Measurements from ENCODE around the gene SSMEM1.

Gene SSMEM1

GRCh38 chr7:130207642-130208041, at the start of gene SSMEM1:
TSS of gene SSMEM1 (plus strand) at chr7:130207860. CDS start at chr7:130207911, 51 bp downstream.
- H3K4me3 ChIP-seq (ENCODE audit: low read length), result no peak within 1 kb of the TSS
- peaks cover 12% of the 10 kb centered on the region for H3K4me1 ChIP-seq (ENCODE audit: low read length)
- no peaks in the 10 kb centered on the region for H3K9me3 ChIP-seq (ENCODE audit: insufficient read depth, low read length)
- H3K4me2 ChIP-seq (ENCODE audit: low read length), result no peak within 1 kb of the TSS
- peaks cover 11% of the 10 kb centered on the region for H3K36me3 ChIP-seq (replicated peaks; ENCODE audit: low read depth, low read length)
- TF ChIP-seq CTCF (IDR thresholded peaks at IDR 0.05; ENCODE audit: low read depth, low read length) (no peak), EZH2phosphoT487 (IDR thresholded peaks at IDR 0.05; ENCODE audit: low read depth) (no peak)
- no peak within 1 kb of the TSS for H3K27ac ChIP-seq (ENCODE audit: low read length)
- H3K27me3 ChIP-seq (ENCODE audit: low read depth, low read length), result no peaks in the 10 kb centered on the region
- H3K9ac ChIP-seq (ENCODE audit: low read length), result no peak within 1 kb of the TSS
- H2AFZ ChIP-seq (ENCODE audit: low read depth, low read length), result no peak within 1 kb of the TSS; the same call in 1 of the 2 replicates
- H3K79me2 ChIP-seq (ENCODE audit: low read length), result peaks cover 16% of the 10 kb centered on the region
- no peaks in the 10 kb centered on the region for H4K20me1 ChIP-seq (ENCODE audit: insufficient read depth, low read length)

- H3K4me1 ChIP-seq (ENCODE audit: low read length), result no peaks in the 10 kb centered on the region
- H3K4me3 ChIP-seq (ENCODE audit: low read length), result no peak overlapping the region
- TF ChIP-seq EZH2phosphoT487 (IDR thresholded peaks at IDR 0.05; ENCODE audit: low read depth) (no peak), CTCF (IDR thresholded peaks at IDR 0.05; ENCODE audit: low read depth, low read length) (no peak)
- no peaks in the 10 kb centered on the region for H3K27me3 ChIP-seq (ENCODE audit: low read depth, low read length)
- no peak overlapping the region for H2AFZ ChIP-seq (ENCODE audit: low read depth, low read length)
- H3K9me3 ChIP-seq (ENCODE audit: insufficient read depth, low read length), result no peaks in the 10 kb centered on the region
- H3K4me2 ChIP-seq (ENCODE audit: low read length), result no peak overlapping the region
- no peaks in the 10 kb centered on the region for H4K20me1 ChIP-seq (ENCODE audit: insufficient read depth, low read length)
- H3K27ac ChIP-seq (ENCODE audit: low read length), result no peak overlapping the region
- H3K9ac ChIP-seq (ENCODE audit: low read length), result no peak overlapping the region
- H3K79me2 ChIP-seq (ENCODE audit: low read length), result no peaks in the 10 kb centered on the region
- H3K36me3 ChIP-seq (replicated peaks; ENCODE audit: low read depth, low read length), result peaks cover 43% of the 10 kb centered on the region
These were observed 47.6 kb upstream of the SSMEM1 start for GRCh38 chr7:130160023-130160422.

GRCh38 chr7:130160455-130160854, 47.2 kb upstream of the SSMEM1 start:
- Histone ChIP-seq H2AFZ (ENCODE audit: low read depth, low read length) (no peak overlapping the region), H3K27me3 (ENCODE audit: low read depth, low read length) (no peaks in the 10 kb centered on the region), H3K79me2 (ENCODE audit: low read length) (no peaks in the 10 kb centered on the region), H3K4me1 (ENCODE audit: low read length) (no peaks in the 10 kb centered on the region), H4K20me1 (ENCODE audit: insufficient read depth, low read length) (no peaks in the 10 kb centered on the region), H3K4me2 (ENCODE audit: low read length) (no peak overlapping the region), H3K9me3 (ENCODE audit: insufficient read depth, low read length) (no peaks in the 10 kb centered on the region), H3K4me3 (ENCODE audit: low read length) (no peak overlapping the region), H3K9ac (ENCODE audit: low read length) (no peak overlapping the region), H3K27ac (ENCODE audit: low read length) (no peak overlapping the region), H3K36me3 (replicated peaks; ENCODE audit: low read depth, low read length) (peaks cover 45% of the 10 kb centered on the region)
- no peak for TF ChIP-seq CTCF (IDR thresholded peaks at IDR 0.05; ENCODE audit: low read depth, low read length)
- no peak for TF ChIP-seq EZH2phosphoT487 (IDR thresholded peaks at IDR 0.05; ENCODE audit: low read depth)

- H3K79me2 ChIP-seq (ENCODE audit: low read length), result no peaks in the 10 kb centered on the region
- TF ChIP-seq EZH2phosphoT487 (IDR thresholded peaks at IDR 0.05; ENCODE audit: low read depth) (no peak), CTCF (IDR thresholded peaks at IDR 0.05; ENCODE audit: low read depth, low read length) (no peak)
- no peak overlapping the region for H3K4me2 ChIP-seq (ENCODE audit: low read length)
- no peak overlapping the region for H3K27ac ChIP-seq (ENCODE audit: low read length)
- H4K20me1 ChIP-seq (ENCODE audit: insufficient read depth, low read length), result no peaks in the 10 kb centered on the region
- no peak overlapping the region for H3K9ac ChIP-seq (ENCODE audit: low read length)
- peaks cover 45% of the 10 kb centered on the region for H3K36me3 ChIP-seq (replicated peaks; ENCODE audit: low read depth, low read length)
- H3K9me3 ChIP-seq (ENCODE audit: insufficient read depth, low read length), result no peaks in the 10 kb centered on the region
- H2AFZ ChIP-seq (ENCODE audit: low read depth, low read length), result no peak overlapping the region
- no peaks in the 10 kb centered on the region for H3K27me3 ChIP-seq (ENCODE audit: low read depth, low read length)
- H3K4me1 ChIP-seq (ENCODE audit: low read length), result no peaks in the 10 kb centered on the region
- no peak overlapping the region for H3K4me3 ChIP-seq (ENCODE audit: low read length)
These were observed 45.5 kb upstream of the SSMEM1 start for GRCh38 chr7:130162196-130162595.
